Measurements from ENCODE around the gene EFCC1.

Gene EFCC1, protein sequence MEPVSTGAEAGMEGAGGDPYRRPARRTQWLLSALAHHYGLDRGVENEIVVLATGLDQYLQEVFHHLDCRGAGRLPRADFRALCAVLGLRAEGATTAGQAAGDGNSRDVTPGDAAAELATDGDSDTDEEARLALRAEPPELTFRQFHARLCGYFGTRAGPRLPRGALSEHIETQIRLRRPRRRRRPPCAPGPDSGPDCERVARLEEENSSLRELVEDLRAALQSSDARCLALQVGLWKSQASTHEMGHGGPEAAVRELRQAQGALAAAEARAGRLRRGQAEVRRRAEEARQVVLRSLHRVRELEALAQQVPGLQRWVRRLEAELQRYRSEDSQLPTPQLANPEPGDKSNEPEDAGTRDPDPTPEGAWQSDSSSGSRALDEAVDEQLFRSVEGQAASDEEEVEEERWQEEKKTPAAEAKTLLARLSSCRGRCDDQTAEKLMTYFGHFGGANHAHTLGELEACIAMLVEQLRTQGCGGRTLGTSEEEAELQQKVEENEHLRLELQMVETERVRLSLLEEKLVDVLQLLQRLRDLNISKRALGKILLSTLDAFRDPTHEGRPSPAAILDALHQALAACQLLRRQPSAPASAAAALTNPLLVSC

DNA sequence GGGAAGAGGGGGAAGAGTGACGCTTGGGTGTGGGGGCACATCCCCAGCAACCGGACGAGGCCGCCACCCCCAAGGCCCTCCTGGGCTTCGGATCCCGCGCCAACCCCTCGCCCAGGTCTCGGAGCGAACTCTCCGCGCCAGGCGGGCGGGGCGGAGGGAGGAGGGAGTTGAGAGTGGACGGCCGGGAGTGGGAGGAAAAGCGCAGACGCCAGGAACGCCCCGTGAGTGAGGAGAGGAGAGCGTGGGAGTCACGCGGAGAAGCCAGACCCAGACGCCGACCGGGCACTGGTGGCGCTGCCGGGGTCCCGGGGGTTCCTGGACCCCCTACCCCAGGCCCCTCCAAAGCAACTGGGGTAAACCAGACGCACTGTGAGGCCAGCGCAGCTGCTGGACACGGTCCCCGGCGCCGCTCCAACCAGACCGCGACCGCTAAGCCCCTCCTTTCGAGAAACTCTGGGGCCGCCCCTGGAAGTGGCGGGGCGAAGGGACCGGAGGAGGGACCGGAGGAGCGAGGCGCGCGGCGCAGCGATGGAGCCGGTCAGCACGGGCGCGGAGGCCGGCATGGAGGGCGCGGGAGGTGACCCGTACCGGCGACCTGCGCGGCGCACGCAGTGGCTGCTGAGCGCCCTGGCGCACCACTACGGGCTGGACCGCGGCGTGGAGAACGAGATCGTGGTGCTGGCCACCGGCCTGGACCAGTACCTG lies at the start of gene EFCC1:
Gene EFCC1, plus strand, starts transcription at position 204 of the 705 bp plus-strand sequence. Its CDS starts 325 bp downstream, at position 529.
- no peak for TF ChIP-seq RARB (CRISPR knock-in tag; IDR thresholded peaks at IDR 0.05)
- ATAC-seq: peak; percentile 30

DNA sequence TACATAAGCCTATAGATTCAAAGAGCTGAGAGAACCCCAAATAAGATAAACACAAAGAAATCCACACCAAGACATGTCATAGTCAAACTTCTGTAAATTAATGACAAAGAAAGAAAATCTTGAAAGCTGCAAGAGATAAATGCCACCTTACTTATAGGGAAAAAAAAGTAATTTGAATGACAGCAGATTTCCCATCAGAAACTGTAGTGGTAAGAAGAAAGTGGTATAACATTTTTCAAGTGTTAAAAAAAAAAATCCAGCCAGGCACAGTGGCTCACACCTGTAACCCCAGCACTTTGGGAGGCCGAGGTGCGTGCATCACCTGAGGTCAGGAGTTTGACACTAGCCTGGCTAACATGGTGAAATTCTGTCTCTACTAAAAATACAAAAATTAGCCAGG lies 44.7 kb upstream of the EFCC1 start:
- TF ChIP-seq, protein P1, sequence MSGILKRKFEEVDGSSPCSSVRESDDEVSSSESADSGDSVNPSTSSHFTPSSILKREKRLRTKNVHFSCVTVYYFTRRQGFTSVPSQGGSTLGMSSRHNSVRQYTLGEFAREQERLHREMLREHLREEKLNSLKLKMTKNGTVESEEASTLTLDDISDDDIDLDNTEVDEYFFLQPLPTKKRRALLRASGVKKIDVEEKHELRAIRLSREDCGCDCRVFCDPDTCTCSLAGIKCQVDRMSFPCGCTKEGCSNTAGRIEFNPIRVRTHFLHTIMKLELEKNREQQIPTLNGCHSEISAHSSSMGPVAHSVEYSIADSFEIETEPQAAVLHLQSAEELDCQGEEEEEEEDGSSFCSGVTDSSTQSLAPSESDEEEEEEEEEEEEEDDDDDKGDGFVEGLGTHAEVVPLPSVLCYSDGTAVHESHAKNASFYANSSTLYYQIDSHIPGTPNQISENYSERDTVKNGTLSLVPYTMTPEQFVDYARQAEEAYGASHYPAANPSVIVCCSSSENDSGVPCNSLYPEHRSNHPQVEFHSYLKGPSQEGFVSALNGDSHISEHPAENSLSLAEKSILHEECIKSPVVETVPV (CRISPR knock-in tag; IDR thresholded peaks at IDR 0.05): no peak
- TF ChIP-seq SNAI2 (CRISPR knock-in tag; IDR thresholded peaks at IDR 0.05): no peak
- no peak for TF ChIP-seq BACH2 (CRISPR knock-in tag; IDR thresholded peaks at IDR 0.05; ENCODE audit: borderline replicate concordance)
- TF ChIP-seq OSR1 (CRISPR knock-in tag; IDR thresholded peaks at IDR 0.05): no peak
- TF ChIP-seq ZNF565 (CRISPR knock-in tag; conservative IDR thresholded peaks at IDR 0.05; ENCODE audit: low read depth): no peak
- no peak for TF ChIP-seq ESRRG (CRISPR knock-in tag; IDR thresholded peaks at IDR 0.05)
- no peak for TF ChIP-seq TOX (CRISPR knock-in tag; IDR thresholded peaks at IDR 0.05; ENCODE audit: borderline replicate concordance)
- TF ChIP-seq, protein P2, sequence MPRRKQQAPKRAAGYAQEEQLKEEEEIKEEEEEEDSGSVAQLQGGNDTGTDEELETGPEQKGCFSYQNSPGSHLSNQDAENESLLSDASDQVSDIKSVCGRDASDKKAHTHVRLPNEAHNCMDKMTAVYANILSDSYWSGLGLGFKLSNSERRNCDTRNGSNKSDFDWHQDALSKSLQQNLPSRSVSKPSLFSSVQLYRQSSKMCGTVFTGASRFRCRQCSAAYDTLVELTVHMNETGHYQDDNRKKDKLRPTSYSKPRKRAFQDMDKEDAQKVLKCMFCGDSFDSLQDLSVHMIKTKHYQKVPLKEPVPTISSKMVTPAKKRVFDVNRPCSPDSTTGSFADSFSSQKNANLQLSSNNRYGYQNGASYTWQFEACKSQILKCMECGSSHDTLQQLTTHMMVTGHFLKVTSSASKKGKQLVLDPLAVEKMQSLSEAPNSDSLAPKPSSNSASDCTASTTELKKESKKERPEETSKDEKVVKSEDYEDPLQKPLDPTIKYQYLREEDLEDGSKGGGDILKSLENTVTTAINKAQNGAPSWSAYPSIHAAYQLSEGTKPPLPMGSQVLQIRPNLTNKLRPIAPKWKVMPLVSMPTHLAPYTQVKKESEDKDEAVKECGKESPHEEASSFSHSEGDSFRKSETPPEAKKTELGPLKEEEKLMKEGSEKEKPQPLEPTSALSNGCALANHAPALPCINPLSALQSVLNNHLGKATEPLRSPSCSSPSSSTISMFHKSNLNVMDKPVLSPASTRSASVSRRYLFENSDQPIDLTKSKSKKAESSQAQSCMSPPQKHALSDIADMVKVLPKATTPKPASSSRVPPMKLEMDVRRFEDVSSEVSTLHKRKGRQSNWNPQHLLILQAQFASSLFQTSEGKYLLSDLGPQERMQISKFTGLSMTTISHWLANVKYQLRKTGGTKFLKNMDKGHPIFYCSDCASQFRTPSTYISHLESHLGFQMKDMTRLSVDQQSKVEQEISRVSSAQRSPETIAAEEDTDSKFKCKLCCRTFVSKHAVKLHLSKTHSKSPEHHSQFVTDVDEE (CRISPR knock-in tag; IDR thresholded peaks at IDR 0.05): no peak
- TF ChIP-seq, protein P3, sequence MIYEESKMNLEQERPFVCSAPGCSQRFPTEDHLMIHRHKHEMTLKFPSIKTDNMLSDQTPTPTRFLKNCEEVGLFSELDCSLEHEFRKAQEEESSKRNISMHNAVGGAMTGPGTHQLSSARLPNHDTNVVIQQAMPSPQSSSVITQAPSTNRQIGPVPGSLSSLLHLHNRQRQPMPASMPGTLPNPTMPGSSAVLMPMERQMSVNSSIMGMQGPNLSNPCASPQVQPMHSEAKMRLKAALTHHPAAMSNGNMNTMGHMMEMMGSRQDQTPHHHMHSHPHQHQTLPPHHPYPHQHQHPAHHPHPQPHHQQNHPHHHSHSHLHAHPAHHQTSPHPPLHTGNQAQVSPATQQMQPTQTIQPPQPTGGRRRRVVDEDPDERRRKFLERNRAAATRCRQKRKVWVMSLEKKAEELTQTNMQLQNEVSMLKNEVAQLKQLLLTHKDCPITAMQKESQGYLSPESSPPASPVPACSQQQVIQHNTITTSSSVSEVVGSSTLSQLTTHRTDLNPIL (CRISPR knock-in tag; IDR thresholded peaks at IDR 0.05; ENCODE audit: low read depth): no peak
- no peak for TF ChIP-seq ARNTL (CRISPR knock-in tag; IDR thresholded peaks at IDR 0.05; ENCODE audit: borderline replicate concordance, low read depth)
- TF ChIP-seq GLIS3 (CRISPR knock-in tag; IDR thresholded peaks at IDR 0.05): no peak
- no peak for TF ChIP-seq ZFP30 (CRISPR knock-in tag; IDR thresholded peaks at IDR 0.05)
- no peak for ATAC-seq

DNA sequence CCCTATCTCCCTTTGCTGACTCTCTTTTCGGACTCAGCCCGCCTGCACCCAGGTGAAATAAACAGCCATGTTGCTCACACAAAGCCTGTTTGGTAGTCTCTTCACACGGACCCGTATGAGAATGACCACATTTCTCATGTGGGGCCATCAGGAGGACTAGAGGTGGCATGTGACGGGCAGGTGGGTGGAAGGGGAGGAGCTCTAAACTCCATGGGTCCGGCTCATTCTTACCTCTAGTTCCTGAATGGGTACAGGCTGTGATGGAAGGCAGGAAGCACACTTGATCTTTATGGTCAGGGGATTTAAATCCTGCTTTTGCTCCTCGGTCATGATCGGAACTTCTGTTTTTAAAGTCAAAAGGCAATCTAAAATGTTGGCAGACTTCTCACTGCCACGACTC lies 35.8 kb upstream of the EFCC1 start:
- no peak for ATAC-seq
- TF ChIP-seq ZNF8 (CRISPR knock-in tag; IDR thresholded peaks at IDR 0.05) (no peak), ESRRG (CRISPR knock-in tag; IDR thresholded peaks at IDR 0.05) (no peak), BACH2 (CRISPR knock-in tag; IDR thresholded peaks at IDR 0.05; ENCODE audit: borderline replicate concordance) (no peak), RARB (CRISPR knock-in tag; IDR thresholded peaks at IDR 0.05) (no peak), ISL1 (CRISPR knock-in tag; IDR thresholded peaks at IDR 0.05) (no peak), PPARA (CRISPR knock-in tag; IDR thresholded peaks at IDR 0.05; ENCODE audit: borderline replicate concordance) (no peak), TOX (CRISPR knock-in tag; IDR thresholded peaks at IDR 0.05; ENCODE audit: borderline replicate concordance) (no peak), SNAI2 (CRISPR knock-in tag; IDR thresholded peaks at IDR 0.05) (no peak), ZC3H10 (CRISPR knock-in tag; IDR thresholded peaks at IDR 0.05) (no peak), GLIS3 (CRISPR knock-in tag; IDR thresholded peaks at IDR 0.05) (no peak), OSR1 (CRISPR knock-in tag; IDR thresholded peaks at IDR 0.05) (no peak), ZNF565 (CRISPR knock-in tag; conservative IDR thresholded peaks at IDR 0.05; ENCODE audit: low read depth) (no peak), ZFP30 (CRISPR knock-in tag; IDR thresholded peaks at IDR 0.05) (no peak), ZNF70 (CRISPR knock-in tag; IDR thresholded peaks at IDR 0.05) (no peak), TCF4 (CRISPR knock-in tag; IDR thresholded peaks at IDR 0.05; ENCODE audit: borderline replicate concordance) (no peak)
- TF ChIP-seq, protein P2 (CRISPR knock-in tag; IDR thresholded peaks at IDR 0.05): no peak
- TF ChIP-seq, protein P4, sequence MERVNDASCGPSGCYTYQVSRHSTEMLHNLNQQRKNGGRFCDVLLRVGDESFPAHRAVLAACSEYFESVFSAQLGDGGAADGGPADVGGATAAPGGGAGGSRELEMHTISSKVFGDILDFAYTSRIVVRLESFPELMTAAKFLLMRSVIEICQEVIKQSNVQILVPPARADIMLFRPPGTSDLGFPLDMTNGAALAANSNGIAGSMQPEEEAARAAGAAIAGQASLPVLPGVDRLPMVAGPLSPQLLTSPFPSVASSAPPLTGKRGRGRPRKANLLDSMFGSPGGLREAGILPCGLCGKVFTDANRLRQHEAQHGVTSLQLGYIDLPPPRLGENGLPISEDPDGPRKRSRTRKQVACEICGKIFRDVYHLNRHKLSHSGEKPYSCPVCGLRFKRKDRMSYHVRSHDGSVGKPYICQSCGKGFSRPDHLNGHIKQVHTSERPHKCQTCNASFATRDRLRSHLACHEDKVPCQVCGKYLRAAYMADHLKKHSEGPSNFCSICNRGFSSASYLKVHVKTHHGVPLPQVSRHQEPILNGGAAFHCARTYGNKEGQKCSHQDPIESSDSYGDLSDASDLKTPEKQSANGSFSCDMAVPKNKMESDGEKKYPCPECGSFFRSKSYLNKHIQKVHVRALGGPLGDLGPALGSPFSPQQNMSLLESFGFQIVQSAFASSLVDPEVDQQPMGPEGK (CRISPR knock-in tag; IDR thresholded peaks at IDR 0.05; ENCODE audit: borderline replicate concordance): no peak
- TF ChIP-seq, protein P1 (CRISPR knock-in tag; IDR thresholded peaks at IDR 0.05): no peak

Data from SK-N-SH treated with all-trans-retinoic acid at 6 μM for 48 hours (cell line).